Sciatic nerve (tissue), 2 donors: ENCODE results near the gene CEP55. TPM values are rescaled to one million over a fixed set of nuclear protein-coding genes. Genes with fewer than 3 reads are reported as not detected.

Experiments
- ATAC-seq: fragments of 200-7000 bp; cut with Tn5 transposase; one replicate; pipeline ENCODE4 v1.9.1; 2020; ENCODE audit warnings: mild to moderate bottlenecking, moderate library complexity
- DNase-seq: peaks from one replicate; pipeline ENCODE4 v3.0.0-alpha.2; 2020; ENCODE audit warnings: low spot score
- intact Hi-C: fragments of 100-400 bp; cut with DNase I; formaldehyde crosslinking; loops from one replicate; pipeline ENCODE4 v1.14.2; 2022
- total RNA-seq: library from RNA; stranded (reverse); fragmentation: NEBNext Ultra II Directional; extraction: Animal tissue kit (Norgen Biotek cat#: 25700); gene quantifications from one replicate; pipeline ENCODE4 v1.2.1, GENCODE V29; 2021
- donor health status: DM: no; HTN: no; CAD: no.
- donor health status: DM: no; HTN: no; CAD: no.

The CEP55 gene
- total RNA-seq: 0.62 TPM

GRCh38 chr10:93496322-93497041 lies at the start of gene CEP55:
TSS of gene CEP55 (plus strand) at chr10:93496612. CDS start at chr10:93500052, 3,440 bp downstream.
- intact Hi-C loops: no loop called here
- DNase-seq: peak; percentile 98
- ATAC-seq: peak; percentile 100

DNA sequence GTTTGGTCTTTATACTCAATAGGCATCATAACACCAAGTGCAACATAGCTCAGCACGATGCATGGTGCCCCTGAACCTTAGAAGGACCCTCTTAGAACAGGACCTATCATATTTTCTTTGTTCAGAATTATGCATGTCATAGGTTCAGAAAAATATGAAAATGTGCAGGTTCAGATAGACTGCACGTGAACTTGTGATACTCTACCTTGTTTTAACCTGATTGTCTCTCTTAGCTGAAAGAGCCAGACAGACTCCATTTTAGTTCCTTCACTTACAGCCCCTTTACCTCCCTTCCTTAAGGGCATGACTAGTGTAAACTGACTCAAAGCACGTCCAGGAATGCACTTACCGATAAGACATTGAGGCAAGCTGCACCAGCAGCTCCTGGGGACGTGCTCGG lies 49.4 kb upstream of the CEP55 start:
- DNase-seq (no peak), ATAC-seq (no peak)

DNA sequence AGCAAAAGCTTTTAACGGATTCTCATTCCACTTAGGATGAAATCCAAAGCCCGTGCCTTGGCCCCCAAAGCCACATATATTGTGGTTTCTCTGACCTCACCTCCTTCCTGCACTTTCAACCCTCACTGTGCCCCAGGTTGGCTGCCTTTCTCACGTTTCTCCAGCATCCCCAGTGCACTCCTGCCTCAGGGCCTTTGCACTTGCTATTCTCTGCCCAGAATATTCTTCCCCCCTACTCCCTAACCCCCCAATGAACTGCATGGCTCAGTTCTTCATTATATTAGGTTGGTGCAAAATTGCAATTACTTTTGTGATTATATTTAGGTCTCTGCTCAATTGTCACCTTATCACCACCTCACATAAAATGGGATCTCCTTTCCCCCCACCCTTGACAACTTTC lies 48.4 kb upstream of the CEP55 start:
- intact Hi-C loops: no loop called here
- ATAC-seq (no peak), DNase-seq (no peak)

More for the DNA sequence above, 49.4 kb upstream of the CEP55 start:
- intact Hi-C loops: no loop called here

DNA sequence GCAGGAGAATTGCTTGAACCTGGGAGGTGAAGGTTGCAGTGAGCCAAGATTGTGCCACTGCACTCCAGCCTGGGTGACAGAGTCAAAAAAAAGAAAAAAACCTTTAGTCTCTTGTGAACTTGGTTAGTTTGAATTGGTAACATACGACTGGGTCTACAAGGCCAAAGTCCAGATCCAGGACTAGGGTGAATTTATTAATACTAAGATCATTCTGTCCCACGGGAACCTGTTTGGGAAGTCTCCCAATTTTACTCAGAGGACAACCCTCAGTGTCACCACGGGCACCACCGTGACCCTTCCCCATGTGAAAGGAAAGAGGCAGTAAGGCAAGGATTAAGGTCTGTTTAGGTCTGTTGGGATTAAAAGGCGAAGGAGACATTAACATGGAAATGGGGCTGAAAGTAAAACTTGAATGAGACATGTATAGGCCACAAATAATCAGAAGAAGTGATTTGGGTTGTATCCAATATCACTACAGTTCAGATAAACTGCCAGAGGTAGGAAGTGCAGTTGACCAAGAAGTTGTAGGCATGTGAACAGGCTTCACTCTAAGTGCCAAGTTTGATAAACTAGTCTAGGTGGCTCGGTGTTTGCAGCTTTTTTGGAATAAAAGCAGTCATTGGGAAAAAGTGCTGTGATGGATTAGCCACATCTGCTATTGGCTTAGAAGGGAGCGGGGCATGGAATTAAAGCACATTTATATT lies 45.0 kb upstream of the CEP55 start:
- intact Hi-C loops: no loop called here
- DNase-seq (no peak), ATAC-seq (no peak)

- ATAC-seq (no peak), DNase-seq (no peak)
- intact Hi-C loops: no loop called here
Observed at GRCh38 chr10:93452143-93452542, 44.3 kb upstream of the CEP55 start.

- intact Hi-C loops: no loop called here
- DNase-seq (no peak), ATAC-seq (no peak)
Observed at GRCh38 chr10:93454146-93454545, 42.3 kb upstream of the CEP55 start.

- ATAC-seq (no peak), DNase-seq (no peak)
- intact Hi-C loops: no loop called here
Observed at GRCh38 chr10:93454736-93455135, 41.7 kb upstream of the CEP55 start.

- DNase-seq: no peak
- intact Hi-C loops: no loop called here
- no peak for ATAC-seq
Observed at GRCh38 chr10:93456480-93456879, 39.9 kb upstream of the CEP55 start.

DNA sequence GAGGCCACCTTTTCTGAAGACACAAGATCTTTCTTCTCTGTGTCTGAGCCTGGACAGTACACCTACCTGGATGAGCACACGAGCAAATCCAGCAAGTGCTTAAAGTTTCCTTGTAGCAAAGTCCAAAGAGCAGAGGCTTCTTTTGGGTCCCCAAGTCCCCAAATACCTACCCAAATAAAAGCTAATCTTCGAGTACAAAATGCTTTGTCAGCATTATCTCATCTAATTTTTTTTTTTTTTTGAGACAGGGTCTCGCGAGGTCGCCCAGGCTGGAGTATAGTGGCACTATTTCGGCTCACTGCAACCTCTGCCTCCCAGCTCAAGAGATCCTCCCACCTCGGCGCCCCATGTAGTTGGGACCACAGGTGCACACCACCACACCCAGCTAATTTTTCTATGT lies 38.9 kb upstream of the CEP55 start:
- intact Hi-C loops: no loop called here
- DNase-seq (no peak), ATAC-seq (no peak)

DNA sequence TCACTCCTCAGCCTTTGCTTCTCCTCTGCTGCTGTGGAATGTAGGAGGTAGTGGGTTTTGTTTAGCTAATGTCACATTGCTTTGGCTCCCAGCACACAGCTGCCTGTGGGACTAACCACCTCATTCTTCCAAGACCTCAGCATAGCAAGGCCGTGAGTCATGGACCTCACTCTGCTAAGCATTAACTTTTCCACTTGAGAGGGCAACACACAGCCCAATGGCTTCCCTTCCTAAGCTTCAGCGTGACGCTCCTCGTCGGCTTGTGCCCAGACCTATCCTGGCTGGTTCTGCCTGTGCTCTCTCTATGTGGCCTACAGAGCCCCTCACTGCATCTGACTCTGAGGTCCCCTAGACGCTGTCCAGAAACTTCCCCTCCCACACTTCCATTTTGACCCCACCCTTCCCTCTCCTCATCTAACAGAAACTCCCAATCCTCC lies 37.6 kb upstream of the CEP55 start:
- intact Hi-C loops: no loop called here
- DNase-seq: peak; percentile 80
- ATAC-seq: peak; percentile 93

DNA sequence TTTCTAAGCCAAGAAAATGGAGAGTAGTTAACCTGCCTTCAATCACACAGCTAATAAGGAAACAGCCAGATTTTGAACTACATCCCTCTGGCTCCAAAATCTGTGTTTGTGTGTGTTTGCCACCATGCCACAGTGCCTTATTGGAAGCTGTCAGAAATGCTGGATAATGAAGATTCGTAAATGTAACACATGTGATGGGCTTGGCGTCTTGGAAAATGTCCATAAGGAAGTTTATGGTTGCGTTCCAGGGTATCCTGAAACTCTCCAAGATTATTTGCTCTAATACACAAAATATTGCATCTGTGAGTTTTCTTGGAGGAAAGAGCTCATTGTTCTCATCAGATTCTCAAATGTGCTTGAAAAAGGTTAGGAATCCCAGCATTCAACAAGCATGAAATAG lies 36.9 kb upstream of the CEP55 start:
- intact Hi-C loops: no loop called here
- no peak for ATAC-seq

GRCh38 chr10:93461109-93461806 lies 35.2 kb upstream of the CEP55 start:
- ATAC-seq (no peak), DNase-seq (no peak)
- intact Hi-C loops: no loop called here

More for the DNA sequence above, 36.9 kb upstream of the CEP55 start:
- no peak for DNase-seq

DNA sequence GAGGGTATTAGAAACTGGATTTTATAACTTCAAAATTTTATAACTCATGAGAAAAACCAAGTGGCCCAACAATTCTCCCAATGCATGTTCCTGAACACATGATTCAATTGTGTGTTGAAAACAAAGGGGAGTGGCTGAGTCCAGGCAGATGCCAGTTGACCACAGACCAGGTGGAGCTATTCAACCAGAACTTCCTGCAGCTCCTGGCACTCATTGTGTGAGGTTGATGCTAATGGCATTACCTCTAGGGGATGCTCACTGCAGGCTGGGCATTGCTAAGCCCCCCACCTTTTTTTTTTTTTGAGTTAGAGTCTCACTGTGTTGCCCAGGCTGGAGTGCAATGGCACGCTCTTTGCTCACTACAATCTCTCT lies 34.6 kb upstream of the CEP55 start:
- no peak for ATAC-seq
- DNase-seq: no peak

DNA sequence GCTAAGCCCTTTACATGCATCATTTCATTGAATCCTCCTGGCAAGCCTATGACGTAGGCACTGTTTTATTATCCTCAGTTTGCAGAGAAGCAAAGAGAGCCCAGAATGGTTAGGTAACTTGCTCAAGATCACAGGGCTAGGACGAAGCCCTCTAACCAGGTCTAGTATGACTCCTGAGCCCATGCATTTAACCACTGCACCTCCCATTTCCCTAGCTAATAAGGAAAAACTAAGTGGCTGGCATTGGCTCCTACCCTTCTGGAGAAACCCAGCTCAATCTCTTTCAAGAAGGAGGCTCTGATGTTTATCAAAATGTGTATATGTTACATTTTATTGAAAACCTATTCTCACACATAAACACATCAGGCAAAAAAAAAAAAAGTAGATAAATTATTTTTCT lies 34.0 kb upstream of the CEP55 start:
- no peak for DNase-seq
- intact Hi-C loops: no loop called here
- no peak for ATAC-seq

More for the DNA sequence above, 34.6 kb upstream of the CEP55 start:
- intact Hi-C loops: no loop called here

DNA sequence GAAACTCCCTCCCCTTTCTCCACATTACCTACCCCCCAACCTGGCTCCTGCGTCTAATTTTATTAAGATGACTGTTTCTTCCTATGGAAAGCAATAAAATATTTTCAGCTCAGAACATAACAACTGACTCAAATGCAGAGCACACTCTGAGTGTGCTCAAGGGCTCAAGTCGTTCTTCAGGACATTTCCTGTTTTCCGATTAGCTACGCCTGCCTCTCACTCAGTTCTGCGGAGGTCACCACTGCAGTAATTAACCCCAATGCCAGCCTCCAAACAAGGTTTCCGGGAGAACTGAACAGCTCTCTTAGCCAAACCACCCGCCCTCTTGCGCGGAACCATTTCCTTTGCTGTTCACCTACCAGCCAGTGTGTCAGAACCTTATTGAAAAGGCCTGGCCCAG lies 33.5 kb upstream of the CEP55 start:
- ATAC-seq (no peak), DNase-seq (no peak)
- intact Hi-C loops: no loop called here

GRCh38 chr10:93463723-93464476 lies 32.5 kb upstream of the CEP55 start:
- no peak for DNase-seq
- peak; percentile 81 for ATAC-seq
- intact Hi-C loops: no loop called here

DNA sequence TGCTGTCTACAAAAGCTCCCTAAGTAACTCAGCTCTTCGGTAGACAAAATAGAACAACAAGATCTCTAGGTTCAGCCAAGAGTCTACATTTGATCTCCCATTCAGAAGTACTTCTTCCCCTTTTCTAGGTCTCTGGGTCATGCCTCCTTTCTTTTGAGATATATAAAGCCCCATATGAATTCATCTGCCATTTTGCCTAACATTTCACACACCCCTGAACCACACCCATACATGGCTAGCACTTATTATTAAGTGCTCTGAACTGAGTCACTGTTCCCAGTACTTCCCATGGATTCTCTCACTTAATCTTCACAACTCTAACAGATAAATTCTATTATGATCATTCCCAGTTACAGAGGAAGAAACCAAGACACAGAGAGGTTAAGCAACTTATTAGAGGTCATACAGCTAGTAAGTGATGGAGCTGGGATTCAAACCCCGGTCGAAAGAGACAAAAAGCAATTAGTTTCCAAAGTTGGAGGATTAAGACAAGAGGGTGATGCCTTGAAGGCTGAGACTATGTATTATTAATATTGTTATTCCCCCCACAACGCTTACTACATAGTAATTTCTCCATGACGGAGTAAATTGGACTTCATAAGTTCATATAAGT lies 31.5 kb upstream of the CEP55 start:
- intact Hi-C loops: no loop called here
- DNase-seq (no peak), ATAC-seq (no peak)

GRCh38 chr10:93465806-93466675 lies 30.4 kb upstream of the CEP55 start:
- DNase-seq (peak; percentile 79), ATAC-seq (peak; percentile 61)
- intact Hi-C loops: no loop called here
